Skeletal muscle satellite cell (primary cell): Measurements from ENCODE around the gene MRPS15.

ENCODE experiments used
- H3K27me3 ChIP-seq: 2 replicates; pipeline ENCODE4 v1.7.0; 2013; ENCODE audit warnings: low read length; ENCODE audit not compliant: control insufficient read depth, insufficient read depth
- H3K36me3 ChIP-seq: 2 replicates; pipeline ENCODE4 v1.7.0; 2013; ENCODE audit warnings: mild to moderate bottlenecking, control low read depth, low read length; ENCODE audit not compliant: insufficient read depth
- H3K4me1 ChIP-seq: 2 replicates; pipeline ENCODE4 v1.7.0; 2013; ENCODE audit warnings: low read length; ENCODE audit not compliant: control insufficient read depth, insufficient read depth
- H3K4me2 ChIP-seq: 2 replicates; pipeline ENCODE4 v1.7.0; 2013; ENCODE audit warnings: mild to moderate bottlenecking, low read length
- H3K4me3 ChIP-seq: 2 replicates; pipeline ENCODE4 v1.7.0; 2013; ENCODE audit warnings: low read length
- H3K9ac ChIP-seq: 2 replicates; pipeline ENCODE4 v1.7.0; 2013; ENCODE audit warnings: mild to moderate bottlenecking, low read depth, low read length, moderate library complexity
- H3K9me3 ChIP-seq: replicated peaks from 2 replicates; pipeline ENCODE4 v1.7.0; 2013; ENCODE audit warnings: mild to moderate bottlenecking, control low read depth, low read length
- small RNA-seq: library from RNA; depleted of rRNA; stranded (forward); fragments of <200 nt; gene quantifications from one replicate; pipeline ENCODE3, GENCODE V24; 2012

Gene MRPS15

DNA sequence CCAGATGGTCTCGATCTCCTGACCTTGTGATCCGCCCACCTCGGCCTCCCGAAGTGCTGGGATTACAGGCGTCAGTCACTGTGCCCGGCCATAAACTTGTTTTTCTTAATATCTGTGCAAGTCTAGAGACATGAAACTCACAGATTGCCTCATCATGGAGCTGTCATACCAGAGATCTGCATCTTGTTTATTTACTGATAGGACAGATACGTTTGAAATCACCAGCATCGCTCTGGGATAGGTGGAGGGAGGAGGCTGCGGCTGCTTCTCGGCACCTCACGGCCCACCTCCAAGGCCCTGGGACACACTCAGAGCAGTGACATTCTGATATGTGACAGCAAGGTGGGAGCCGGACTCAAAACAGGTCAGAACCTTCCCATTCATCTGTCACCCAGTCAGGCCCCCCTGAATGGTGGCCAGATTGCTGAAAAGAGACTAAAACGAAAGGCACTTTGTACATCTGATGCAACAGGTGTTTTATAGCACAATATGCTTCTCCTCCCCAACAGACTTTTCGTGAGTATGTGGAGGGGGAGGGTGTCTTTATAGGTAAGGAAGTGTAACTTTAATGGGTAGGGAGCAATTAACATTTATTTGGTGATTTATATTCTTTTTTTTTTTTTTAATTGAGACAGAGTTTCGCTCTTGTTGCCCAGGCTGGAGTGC, 48.4 kb downstream of the MRPS15 start:
- H3K9me3 ChIP-seq = no peaks in the 10 kb centered on the region
- no peak overlapping the region for H3K4me3 ChIP-seq
- no peaks in the 10 kb centered on the region for H3K27me3 ChIP-seq
- H3K4me1 ChIP-seq = peaks cover 4% of the 10 kb centered on the region
- no peaks in the 10 kb centered on the region for H3K36me3 ChIP-seq
- H3K9ac ChIP-seq = no peak overlapping the region
- H3K4me2 ChIP-seq = no peak overlapping the region

DNA sequence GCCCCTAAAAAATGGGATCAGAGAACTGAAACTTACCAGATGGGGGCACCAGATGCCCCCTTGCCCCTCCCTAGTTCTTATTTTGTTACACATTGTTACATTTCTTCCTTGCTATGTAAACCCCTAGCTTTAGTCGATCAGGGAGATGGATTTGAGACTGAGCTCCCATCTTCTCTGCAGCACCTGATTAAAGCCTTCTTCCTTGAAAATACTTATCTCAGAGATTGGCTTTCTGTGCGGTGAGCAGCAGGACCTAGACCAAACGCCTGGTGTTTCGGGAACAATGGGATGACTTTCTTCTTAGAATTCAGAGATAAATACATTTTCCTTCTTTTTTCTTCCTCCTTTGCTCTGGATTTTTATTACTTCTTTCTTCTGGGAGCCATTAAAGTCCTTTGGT, 49.8 kb downstream of the MRPS15 start:
- no peaks in the 10 kb centered on the region for H3K27me3 ChIP-seq
- no peak overlapping the region for H3K4me2 ChIP-seq
- H3K4me1 ChIP-seq = no peaks in the 10 kb centered on the region
- H3K9ac ChIP-seq = no peak overlapping the region
- H3K4me3 ChIP-seq = no peak overlapping the region
- no peaks in the 10 kb centered on the region for H3K36me3 ChIP-seq
- no peaks in the 10 kb centered on the region for H3K9me3 ChIP-seq

DNA sequence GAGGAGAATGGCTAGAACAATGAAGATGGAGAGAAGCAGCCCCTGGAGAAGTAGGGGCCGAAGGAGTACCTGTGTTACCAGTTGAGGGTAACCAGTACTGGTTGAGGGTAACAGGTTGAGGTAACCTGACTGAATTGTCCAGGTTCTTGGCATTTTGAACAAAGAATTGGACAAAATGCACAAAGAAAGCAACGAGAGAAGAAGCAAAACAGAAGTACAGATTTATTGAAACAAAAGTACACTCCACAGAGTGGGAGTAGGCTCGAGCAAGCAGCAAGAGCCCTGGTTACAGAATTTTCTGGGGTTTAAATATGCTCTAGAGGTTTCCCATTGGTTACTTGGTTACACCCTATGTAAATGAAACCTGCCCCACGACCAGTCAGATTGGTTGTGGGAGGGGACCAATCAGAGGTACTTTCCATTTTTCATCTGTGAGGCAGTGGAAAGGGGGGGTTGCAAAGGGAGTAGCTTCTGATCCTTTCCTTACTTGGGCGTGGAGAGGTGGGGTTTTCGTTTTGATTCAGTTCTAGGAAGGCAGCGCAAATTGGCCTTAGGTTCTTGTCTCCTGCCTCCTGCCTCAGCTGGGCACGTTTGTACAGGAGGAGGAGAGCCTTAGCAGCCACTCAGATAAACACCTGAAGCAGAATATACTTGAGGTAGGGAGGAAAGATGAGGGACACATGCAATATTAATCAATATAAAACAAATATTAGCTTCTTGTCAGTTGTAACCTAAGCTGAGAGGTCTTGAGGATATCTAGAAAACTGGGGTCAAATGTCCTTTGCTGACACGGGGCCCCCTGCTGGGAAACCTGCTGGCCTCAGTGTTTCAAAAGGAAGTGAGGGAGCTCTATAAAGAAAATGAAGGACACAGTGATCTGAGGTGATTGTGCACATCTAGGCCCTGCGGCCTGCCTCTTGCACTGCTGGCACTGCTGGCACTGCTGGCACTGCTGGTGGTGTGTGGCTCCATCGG, 52.2 kb downstream of the MRPS15 start:
- H3K4me1 ChIP-seq = peaks cover 6% of the 10 kb centered on the region
- H3K4me2 ChIP-seq = no peak overlapping the region
- no peaks in the 10 kb centered on the region for H3K27me3 ChIP-seq
- H3K4me3 ChIP-seq = no peak overlapping the region
- no peak overlapping the region for H3K9ac ChIP-seq
- H3K36me3 ChIP-seq = no peaks in the 10 kb centered on the region
- no peaks in the 10 kb centered on the region for H3K9me3 ChIP-seq

DNA sequence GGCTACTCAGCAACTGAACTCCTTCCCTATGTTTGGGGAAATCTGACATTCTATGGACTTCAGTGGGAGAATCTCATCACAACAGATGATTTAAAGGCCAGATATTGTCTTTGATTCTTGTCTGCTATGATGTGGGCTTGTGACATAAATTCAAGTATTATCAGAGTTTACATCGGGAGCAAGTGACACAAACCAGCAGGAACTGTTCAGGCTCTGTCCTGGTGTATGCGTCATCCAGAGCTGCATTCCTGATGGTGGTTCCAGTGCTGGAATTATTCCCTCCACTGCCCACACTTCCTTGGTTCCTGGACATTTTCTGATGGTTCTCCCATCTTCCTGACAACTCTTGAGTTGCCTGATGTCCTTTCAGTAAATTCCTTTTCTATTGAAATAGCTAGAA, 55.7 kb downstream of the MRPS15 start:
- Histone ChIP-seq H3K4me3 (no peak overlapping the region), H3K4me1 (peaks cover 6% of the 10 kb centered on the region), H3K9me3 (no peaks in the 10 kb centered on the region), H3K9ac (no peak overlapping the region), H3K36me3 (no peaks in the 10 kb centered on the region), H3K4me2 (no peak overlapping the region), H3K27me3 (no peaks in the 10 kb centered on the region)

DNA sequence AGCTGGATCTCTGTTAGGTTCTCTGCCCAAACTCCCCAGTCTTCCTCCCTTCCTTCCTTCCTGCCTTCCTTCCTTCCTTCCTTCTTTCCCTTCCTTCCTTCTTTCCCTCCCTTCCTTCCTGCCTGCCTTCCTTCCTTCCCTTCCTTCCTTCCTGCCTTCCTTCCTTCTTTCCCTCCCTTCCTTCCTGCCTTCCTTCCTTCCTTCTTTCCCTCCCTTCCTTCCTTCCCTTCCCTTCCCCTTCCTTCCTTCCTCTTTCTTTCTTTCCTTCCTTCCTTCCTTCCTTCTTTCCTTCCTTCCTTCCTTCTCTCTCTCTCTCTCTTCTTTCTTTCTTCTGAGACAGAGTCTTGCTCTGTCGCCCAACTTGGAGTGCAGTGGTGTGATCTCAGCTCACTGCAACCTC, 57.7 kb downstream of the MRPS15 start:
- H3K4me1 ChIP-seq = peaks cover 6% of the 10 kb centered on the region
- H3K27me3 ChIP-seq = no peaks in the 10 kb centered on the region
- no peaks in the 10 kb centered on the region for H3K9me3 ChIP-seq
- H3K4me2 ChIP-seq = no peak overlapping the region
- no peak overlapping the region for H3K4me3 ChIP-seq
- no peak overlapping the region for H3K9ac ChIP-seq
- no peaks in the 10 kb centered on the region for H3K36me3 ChIP-seq

Small RNAs within 50 kb of the gene (small RNA-seq; reads per million reads assigned to genes)
- 2.1 reads per million, percentile 67 among the genes with 10 or more reads in this experiment for gene SNORA63C
